Measurements from ENCODE around the gene KRTAP5-8.
"Not testable (repeated sequence)": the region's sequence is repeated elsewhere in the genome, so short reads cannot be mapped to it uniquely, and the experiment has no call there.

KRTAP5-8 gene

DNA sequence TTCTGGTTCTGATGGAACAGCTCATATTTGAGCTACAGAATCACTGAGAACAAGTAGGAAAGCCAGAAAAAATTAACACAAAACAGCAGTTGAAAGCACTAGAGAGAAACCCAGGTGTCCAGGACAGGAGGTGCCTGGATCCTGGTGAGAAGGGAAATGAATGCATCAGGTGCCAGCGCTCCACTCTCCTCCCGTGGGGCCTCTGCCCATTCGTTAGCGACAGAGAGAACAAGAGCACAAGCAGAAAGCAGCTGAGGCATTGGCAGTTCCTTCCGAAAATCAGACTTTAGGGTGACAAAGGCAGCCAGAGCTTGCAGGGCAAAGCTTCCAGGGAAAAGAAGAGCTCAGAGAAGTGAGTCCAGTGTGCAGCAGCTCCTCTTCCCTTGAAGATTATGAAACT is 30.7 kb upstream of the KRTAP5-8 start:
- DNase-seq (ENCODE audit: low read depth in 1 of 2, low spot score in 1 of 2) = no peak

DNA sequence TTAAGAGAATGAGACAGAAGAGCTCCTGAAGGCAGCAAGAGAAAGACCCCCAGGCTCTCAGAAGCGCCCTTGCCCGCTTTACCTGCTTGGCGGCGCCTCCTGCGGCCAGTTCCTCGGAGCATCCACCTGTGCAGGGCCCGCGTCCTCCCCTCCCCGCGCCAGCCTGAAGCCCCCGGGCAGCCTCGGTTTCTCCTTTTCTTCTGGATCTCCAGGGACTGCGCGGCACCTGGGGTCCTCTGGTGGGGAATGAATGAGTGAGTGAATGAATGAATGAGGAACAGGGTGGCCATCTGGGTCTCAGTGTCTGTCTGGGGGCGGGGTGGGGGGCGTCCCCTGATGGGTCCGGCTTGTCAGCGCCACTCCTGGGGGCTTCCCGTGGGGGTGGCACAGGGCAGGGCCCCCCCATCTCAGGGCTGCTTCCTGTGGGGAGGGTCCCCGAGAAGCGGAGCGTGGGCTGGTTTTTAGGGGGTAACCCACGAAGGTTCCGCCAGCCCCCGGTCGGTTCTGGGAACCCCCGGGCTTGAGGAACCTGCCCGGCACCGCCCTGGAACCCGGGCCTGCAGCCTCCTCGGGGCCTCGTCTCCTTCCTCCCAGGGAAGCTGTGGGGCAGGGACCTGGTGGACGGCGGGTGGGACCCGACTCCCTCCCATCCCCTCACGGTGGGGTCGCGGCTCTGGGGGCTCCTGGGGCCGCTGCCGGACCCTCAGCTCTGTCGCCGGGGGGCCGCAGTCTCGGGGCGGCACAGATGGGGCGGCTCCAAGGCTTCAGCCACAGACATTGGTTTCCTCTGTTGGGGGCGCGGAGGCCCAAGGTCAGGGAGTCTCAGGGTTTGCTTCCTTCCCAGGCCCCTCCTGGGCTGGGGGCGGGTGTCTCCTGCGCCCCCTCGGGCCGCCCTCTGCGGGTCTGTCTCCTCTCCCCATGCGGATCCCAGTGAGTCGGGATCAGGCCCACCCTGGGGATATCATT is 19.0 kb upstream of the KRTAP5-8 start:
- no peak for DNase-seq (ENCODE audit: low read depth in 1 of 2, low spot score in 1 of 2)

- no peak for DNase-seq (ENCODE audit: low read depth in 1 of 2, low spot score in 1 of 2)
Observed at GRCh38 chr11:71519546-71519945, 18.3 kb upstream of the KRTAP5-8 start.

DNA sequence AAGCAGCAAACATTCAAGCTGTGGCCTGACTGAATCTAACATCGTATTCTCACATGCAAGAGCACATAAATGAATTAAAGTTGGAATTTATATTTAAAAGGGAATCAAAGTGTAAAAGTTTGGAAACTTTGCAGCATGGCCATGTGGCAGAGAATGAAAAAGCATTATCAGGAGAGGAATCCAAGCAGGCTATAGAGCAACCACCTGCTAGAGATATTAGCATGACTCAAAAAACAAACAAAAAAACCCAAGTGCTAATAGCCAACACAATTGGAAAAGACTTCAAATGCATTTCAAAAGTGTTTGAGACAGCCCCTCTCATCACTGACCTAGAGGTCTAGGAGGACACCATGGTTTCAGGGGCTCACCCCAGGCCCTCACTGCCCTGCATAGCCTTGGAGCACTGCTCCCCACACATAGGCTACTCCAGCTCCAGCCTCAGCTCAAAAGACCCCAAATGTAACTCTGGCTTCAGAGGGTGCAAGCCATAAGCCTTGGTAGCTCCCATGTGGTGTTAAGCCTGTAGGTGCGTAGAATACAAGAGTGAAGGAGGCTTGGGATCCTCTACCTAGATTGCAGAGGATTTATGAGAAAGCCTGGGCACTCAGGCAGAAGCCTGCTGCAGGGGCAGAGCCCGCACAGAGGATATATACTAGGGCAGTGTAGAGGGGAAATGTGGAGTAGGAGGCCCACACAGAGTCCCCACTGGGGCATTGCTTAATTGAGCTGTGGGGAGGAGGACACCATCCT is 12.5 kb upstream of the KRTAP5-8 start:
- no peak for DNase-seq (ENCODE audit: low read depth in 1 of 2, low spot score in 1 of 2)

DNA sequence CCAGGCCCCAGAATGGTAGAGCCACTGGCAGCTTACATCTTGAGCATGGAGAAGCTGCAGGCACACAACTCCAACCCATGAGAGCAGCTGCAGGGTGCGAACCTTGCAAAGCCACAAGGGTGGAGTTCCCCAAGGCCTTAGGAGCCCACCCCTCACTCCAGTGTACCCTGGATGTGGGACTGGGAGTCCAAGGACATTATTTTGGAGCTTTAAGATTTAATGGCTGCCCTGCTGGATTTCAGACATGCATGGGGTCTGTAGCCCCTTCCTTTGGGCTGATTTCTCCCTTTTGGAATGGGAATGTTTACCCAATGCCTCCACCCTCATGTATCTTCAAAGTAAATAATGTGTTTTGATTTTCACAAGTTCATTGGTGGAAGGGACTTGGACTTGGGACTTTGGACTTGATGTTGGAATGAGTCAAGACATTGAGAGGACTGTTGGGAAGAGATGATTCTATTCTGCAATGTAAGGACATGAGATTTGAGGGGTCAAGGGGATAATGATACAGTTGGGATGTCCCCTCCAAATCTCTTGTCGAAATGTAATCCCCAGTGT is 11.8 kb upstream of the KRTAP5-8 start:
- no peak for DNase-seq (ENCODE audit: low read depth in 1 of 2, low spot score in 1 of 2)

DNA sequence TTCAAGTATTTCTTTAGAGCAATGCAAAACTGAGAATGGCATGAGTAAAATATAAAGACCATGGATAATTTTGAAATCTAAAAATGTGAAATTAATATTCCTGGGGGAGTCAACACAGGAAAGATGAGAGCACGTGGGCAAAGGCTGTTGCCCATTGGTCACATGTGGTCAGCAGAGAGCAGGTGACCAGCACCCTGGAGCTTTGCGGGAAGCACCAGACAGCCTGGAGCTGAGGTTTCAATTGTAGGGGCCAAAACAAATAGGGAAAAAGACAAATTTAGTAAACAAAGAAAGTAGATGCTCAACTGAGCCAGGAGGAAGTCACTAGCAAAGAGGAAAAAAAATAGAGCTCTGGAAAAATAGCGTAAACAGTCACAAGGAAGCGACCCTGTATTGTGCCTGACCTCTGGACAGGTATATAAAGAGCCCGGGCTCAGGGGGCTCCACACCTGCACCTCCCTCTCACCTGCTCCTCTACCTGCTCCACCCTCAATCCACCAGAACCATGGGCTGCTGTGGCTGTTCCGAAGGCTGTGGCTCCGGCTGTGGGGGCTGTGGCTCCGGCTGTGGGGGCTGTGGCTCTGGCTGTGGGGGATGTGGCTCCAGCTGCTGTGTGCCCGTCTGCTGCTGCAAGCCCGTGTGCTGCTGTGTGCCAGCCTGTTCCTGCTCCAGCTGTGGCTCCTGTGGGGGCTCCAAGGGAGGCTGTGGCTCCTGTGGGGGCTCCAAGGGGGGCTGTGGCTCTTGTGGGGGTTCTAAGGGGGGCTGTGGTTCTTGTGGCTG is 10.8 kb upstream of the KRTAP5-8 start, which contains the start of gene KRTAP5-7:
Gene KRTAP5-7, plus strand, starts transcription at position 472 of the 780 bp plus-strand sequence. Its CDS starts 34 bp downstream, at position 506.
- not testable (repeated sequence) for DNase-seq (ENCODE audit: low read depth in 1 of 2, low spot score in 1 of 2)

- DNase-seq (ENCODE audit: low read depth in 1 of 2, low spot score in 1 of 2) = no peak
Observed at GRCh38 chr11:71527576-71528210, 10.1 kb upstream of the KRTAP5-8 start.

DNA sequence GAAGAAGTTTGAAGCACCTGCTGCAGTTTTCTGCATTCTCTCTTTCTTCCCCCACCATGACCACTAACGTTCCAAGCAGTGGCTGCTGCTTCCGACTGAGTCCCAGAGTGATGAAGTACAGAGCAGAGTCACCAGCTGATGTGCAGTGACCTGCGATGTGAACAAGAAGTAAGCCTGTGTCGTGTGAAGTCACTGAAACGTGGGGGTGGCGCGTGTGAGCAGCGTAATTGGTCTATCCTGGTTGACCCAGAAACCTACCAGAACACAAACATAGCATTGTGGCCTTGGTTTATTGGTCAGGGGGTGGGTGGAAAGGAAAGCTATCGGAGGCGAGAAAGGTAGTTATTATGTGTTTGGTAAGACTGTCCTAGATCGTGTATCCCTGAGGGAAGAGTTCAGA is 7.2 kb upstream of the KRTAP5-8 start:
- no peak for DNase-seq (ENCODE audit: low read depth in 1 of 2, low spot score in 1 of 2)

GRCh38 chr11:71532036-71532610 is 5.7 kb upstream of the KRTAP5-8 start:
- DNase-seq (ENCODE audit: low read depth in 1 of 2, low spot score in 1 of 2) = no peak

GRCh38 chr11:71534711-71535608 is 2.9 kb upstream of the KRTAP5-8 start:
- DNase-seq (ENCODE audit: low read depth in 1 of 2, low spot score in 1 of 2) = not testable (repeated sequence)

- no peak for DNase-seq (ENCODE audit: low read depth in 1 of 2, low spot score in 1 of 2)
Observed at GRCh38 chr11:71535825-71536224, 2.0 kb upstream of the KRTAP5-8 start.

GRCh38 chr11:71537537-71537936 is 288 bp upstream of the KRTAP5-8 start:
- no peak for DNase-seq (ENCODE audit: low read depth in 1 of 2, low spot score in 1 of 2)

DNA sequence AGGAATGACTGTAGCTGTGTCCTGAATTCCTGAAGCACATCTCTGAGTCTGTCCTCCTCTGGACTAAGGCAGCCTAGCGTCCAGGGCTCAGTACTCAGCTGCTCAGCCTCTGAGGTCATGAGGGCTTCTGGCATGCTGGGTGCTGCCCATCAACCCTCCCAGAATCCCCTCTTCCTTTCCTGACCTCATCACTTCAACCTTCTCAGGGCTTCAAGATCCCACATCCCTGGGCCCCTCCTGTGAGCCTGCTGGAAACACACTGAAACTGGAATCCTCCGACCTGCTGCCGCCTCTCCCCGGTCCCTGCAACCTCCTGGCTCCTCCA is 803 bp downstream of the KRTAP5-8 start:
- DNase-seq (ENCODE audit: low read depth in 1 of 2, low spot score in 1 of 2) = no peak

DNA sequence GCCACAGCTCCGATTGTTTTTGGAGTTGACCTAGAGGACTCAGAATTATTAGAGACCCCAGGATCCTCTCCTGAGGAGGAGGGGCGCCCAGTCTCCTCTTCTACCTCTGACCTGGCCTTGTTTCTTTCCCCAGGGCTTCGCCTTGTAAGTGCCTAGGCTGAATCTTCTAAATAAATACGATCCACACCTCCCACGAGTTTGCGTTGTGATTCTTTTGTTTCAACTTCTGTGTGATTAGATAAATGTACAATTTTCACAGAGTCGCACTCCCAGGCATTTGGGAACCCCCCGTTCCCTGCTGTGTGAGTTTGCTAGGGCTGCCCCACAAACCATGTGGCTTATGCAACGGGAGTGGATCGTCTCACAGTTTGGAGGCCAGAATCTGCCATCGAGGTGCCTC is 1.2 kb downstream of the KRTAP5-8 start:
- DNase-seq (ENCODE audit: low read depth in 1 of 2, low spot score in 1 of 2) = no peak

DNA sequence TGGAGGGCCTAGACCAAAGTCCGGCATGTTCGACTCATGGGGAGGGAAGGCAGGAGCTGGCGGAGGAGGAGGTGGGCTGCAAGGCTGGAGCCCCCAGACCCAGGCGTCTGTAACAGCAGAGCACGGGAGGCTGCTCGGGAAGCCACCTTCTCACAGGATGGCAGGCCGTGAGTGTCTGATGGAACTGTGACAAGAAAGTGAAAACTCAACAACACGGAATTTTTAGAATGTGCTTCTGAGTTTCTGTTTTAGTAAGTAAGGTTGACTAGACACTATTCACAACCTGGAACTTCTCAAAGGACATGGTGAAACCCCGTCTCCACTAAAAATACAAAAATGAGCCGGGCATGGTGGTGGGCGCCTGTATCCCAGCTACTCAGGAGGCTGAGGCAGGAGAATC is 2.1 kb downstream of the KRTAP5-8 start:
- not testable (repeated sequence) for DNase-seq (ENCODE audit: low read depth in 1 of 2, low spot score in 1 of 2)

DNA sequence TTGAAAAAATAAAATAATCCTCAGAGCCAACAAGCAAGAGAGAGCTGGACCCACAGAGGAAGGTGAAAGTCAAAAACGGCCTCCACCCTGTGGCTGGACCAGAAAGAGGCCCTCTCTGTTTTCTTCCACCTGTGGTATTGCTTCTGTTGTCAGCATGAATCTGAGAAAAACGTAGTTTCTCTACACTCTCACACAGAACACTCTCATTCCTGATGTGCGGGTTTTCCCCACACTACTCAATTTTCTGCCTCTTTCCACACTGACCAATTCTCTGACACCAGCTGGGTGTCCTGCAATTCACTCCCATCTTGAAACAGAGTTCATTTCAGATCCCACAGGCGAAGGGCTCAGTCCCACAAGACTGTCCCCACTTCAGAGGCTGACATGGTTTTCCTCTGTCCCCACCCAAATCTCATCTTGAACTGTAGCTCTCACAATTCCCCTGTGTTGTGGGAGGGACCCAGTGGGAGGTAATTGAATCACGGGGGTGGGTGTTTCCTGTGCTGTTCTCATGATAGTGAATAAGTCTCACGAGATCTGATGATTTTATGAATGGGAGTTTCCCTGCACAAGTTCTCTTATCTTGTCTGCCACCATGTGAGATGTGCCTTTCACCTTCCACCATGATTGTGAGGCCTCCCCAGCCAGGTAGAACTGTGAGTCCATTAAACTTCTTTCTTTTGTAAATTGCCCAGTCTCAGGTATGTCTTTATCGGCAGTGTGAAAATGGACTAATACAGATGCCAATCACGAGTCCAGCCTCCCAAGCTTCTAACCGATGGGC is 2.9 kb downstream of the KRTAP5-8 start:
- not testable (repeated sequence) for DNase-seq (ENCODE audit: low read depth in 1 of 2, low spot score in 1 of 2)

DNA sequence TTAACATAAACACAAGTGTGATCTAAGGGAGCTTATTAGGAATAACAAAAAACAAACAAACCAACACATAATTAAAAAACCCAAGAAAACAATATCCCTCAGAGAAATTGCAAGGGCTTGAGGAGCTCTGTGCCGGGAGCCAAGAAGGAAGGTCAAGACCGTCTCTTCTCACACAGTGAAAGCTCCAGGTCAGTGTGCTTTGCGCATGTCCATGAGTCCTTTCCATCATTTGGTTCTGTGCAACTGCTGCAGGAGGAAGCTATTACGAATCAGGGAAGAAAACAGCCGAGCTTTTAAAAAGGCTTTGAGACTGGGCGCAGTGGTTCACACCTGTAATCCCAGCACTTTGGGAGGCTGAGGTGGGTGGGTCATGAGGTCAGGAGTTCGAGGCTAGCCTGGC is 4.6 kb downstream of the KRTAP5-8 start:
- no peak for DNase-seq (ENCODE audit: low read depth in 1 of 2, low spot score in 1 of 2)
